Activated naive CD4-positive, alpha-beta T cell treated with anti-CD3 and anti-CD28 coated beads, Interleukin-2, amount 50 U/mL, for 24 hours (primary cell): Measurements from ENCODE around the gene MRPL27.
"Not testable (repeated sequence)": the region's sequence is repeated elsewhere in the genome, so short reads cannot be mapped to it uniquely, and the experiment has no call there.

Experiments
- H3K27ac Mint-ChIP-seq: one replicate; pipeline ENCODE4 v1.8.0; 2021; ENCODE audit warnings: mild to moderate bottlenecking, mixed read lengths
- H3K27me3 Mint-ChIP-seq: one replicate; pipeline ENCODE4 v1.8.0; 2021; ENCODE audit warnings: mixed read lengths
- H3K36me3 Mint-ChIP-seq: one replicate; pipeline ENCODE4 v1.8.0; 2021; ENCODE audit warnings: mixed read lengths
- H3K4me1 Mint-ChIP-seq: one replicate; pipeline ENCODE4 v1.8.0; 2021; ENCODE audit warnings: mixed read lengths
- H3K4me3 Mint-ChIP-seq: one replicate; pipeline ENCODE4 v1.8.0; 2021; ENCODE audit warnings: mild to moderate bottlenecking, mixed read lengths
- H3K9me3 Mint-ChIP-seq: one replicate; pipeline ENCODE4 v1.8.0; 2021; ENCODE audit warnings: mixed read lengths

MRPL27 gene

DNA sequence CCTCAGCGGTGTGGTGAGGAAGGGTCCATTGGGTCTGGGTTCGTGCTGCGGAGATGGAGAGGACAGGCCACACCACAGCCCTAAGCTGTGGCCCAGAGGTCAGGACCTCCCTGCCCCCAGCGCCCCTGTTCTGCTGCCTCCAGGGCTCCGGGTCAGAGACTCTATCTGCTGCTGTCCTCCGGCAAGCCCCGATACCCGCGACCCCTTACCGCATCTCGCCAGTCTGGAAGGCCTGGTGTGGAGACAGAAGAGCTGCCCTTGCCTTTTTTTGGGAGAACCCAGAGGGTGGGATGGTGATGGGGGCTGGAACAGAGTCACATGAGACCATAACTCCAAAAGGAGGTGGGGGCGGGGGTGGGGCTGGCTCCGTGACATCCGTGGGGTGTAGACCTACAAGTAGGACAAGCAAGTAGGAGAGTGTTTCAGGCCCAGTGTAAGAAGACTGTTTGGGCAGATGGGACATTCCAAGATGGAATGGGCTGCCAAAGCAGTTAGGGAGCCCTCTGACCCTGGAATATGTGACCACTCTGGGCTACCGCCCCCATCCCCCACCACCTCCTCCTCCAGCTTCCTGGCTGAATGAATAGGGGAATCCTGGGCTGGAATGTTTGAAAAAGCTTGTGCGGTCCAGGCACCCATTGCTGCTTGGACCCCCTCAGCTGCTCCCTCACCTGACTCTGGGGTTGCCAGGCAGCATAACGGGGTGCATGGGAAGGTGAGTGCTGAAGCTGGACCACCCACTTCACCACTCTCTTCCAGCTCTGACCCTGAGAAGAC, 25.7 kb downstream of the MRPL27 start:
- no peaks in the 10 kb centered on the region for H3K27me3 Mint-ChIP-seq
- peak overlapping the region; percentile 89 for H3K4me3 Mint-ChIP-seq

DNA sequence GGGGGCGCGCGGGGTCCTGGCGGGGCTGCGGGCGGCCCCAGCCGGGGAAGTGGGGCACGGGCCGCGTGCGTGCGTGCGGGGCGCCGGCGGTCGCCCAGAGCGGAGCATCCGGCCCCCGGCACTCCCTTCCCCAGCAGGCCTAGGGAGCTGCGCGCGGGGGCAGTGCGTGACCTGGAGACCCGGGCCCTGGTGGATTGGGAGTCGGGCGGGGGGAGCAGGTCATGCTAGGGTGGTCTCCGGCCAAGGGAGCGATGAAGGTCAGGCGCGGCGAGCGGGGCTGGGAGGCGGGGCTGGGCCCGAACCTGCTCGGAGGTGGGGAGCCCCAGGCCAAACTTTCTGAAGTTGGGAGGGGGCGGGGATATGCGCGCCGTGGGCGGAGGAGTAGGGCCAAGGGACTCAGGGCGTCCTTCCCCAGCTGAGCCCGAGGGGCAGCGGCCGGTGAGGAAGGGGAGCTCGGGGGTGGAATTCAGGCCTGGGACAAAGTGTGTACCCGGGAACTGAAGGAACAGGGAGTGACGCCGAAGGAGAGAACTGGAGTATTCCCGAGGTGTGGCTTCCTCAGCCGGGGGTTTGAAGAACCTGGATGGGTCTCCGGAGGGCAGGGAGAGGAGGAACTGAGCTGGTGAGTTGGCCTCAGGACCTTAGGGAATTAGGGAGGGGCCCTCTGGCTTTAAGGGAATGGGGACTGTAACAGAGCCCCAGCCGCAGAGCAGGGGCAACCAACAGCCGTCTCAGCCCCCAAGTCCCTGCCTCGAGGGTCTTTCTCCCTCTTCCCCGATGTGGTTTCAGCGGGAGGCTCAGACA, 26.5 kb downstream of the MRPL27 start:
- H3K4me3 Mint-ChIP-seq = peak overlapping the region; percentile 89
- H3K27me3 Mint-ChIP-seq = no peaks in the 10 kb centered on the region
- H3K36me3 Mint-ChIP-seq = no peaks in the 10 kb centered on the region
- no peaks in the 10 kb centered on the region for H3K9me3 Mint-ChIP-seq
- H3K27ac Mint-ChIP-seq = peak overlapping the region; percentile 74
- H3K4me1 Mint-ChIP-seq = peaks cover 46% of the 10 kb centered on the region

More for the DNA sequence above, 25.7 kb downstream of the MRPL27 start:
- H3K9me3 Mint-ChIP-seq = no peaks in the 10 kb centered on the region
- H3K4me1 Mint-ChIP-seq = peaks cover 50% of the 10 kb centered on the region
- peaks cover 3% of the 10 kb centered on the region for H3K36me3 Mint-ChIP-seq
- peak overlapping the region; percentile 90 for H3K27ac Mint-ChIP-seq

DNA sequence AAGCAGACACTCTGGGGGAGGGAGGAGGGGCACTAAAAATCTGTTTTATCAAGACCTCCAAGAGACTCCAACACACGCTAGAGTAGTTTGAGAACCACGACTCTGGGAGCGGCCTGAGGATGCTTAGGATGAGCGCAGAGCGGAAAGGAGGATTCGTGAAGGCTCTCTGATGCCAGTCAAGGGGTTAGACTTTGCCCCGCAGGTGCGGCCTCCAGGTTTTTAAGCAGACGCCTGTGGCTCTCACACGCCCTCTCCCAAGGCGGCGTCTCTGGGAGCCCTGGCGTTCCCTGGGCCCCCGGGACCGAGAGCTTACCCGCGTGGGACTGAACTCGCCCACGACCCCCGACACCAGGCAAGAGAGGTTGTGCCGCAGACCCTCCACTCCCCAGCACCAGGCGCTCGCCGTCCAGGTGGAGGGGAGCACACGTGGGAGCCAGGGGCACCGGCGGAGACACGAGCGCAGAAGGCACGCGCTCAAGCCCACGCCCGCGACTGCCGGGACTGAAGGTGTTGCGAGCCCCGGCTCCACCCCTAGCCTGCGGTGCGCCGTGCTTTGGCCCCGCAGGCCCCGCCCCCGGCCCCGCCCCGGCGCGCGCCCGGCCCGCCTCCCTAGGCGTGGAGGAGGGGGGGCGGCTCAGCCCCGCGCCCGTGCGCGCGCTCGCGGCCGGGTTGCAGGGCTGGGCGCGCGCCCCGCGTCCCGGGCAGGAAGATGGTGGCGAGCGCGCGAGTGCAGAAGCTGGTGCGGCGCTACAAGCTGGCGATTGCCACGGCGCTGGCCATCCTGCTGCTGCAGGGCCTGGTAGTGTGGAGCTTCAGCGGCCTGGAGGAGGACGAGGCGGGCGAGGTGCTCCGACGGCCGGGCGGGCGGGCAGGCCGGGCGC, 27.3 kb downstream of the MRPL27 start, which contains the start of gene XYLT2:
TSS of gene XYLT2 (plus strand) at position 695 of the 881 bp plus-strand sequence. CDS start at position 710, 15 bp downstream.
- Mint-ChIP-seq H3K36me3 (no peaks in the 10 kb centered on the region), H3K4me1 (peaks cover 41% of the 10 kb centered on the region), H3K4me3 (peak within 1 kb of the TSS; percentile 89), H3K27me3 (no peaks in the 10 kb centered on the region), H3K9me3 (no peaks in the 10 kb centered on the region), H3K27ac (peak within 1 kb of the TSS; percentile 97)

DNA sequence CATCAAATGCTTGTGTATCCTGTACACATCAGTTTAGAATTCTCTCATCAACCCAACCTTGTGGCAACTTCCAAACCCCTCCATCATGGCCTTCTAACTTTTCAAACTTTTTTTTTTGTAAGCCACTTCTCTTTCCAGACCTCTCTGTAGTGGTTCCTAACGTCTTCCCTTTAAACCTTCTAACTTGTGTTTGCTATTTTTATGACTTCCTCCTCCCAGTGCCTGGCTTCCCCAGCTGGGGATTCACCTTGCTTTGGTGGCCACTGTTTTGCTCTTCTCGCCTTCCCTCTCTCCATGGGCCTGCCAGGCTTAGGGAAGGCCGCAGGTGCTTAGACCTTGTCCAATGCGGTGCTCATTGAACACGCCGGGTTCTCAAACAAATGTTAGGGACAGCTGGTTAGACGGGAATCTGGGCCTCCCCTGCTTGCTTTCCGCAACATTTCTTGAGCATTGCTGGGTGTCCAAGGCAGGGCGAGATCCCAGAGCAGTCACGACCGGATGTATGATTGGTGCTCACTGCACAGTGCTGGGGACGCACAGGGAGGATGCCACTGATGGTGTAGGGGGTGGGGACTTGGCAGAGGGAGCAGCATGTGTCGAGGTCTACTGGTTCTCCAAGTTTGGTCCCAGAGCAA, 28.1 kb downstream of the MRPL27 start:
- no peaks in the 10 kb centered on the region for H3K27me3 Mint-ChIP-seq
- no peaks in the 10 kb centered on the region for H3K36me3 Mint-ChIP-seq
- peaks cover 37% of the 10 kb centered on the region for H3K4me1 Mint-ChIP-seq
- peak overlapping the region; percentile 76 for H3K27ac Mint-ChIP-seq
- peak overlapping the region; percentile 75 for H3K4me3 Mint-ChIP-seq
- H3K9me3 Mint-ChIP-seq = no peaks in the 10 kb centered on the region

DNA sequence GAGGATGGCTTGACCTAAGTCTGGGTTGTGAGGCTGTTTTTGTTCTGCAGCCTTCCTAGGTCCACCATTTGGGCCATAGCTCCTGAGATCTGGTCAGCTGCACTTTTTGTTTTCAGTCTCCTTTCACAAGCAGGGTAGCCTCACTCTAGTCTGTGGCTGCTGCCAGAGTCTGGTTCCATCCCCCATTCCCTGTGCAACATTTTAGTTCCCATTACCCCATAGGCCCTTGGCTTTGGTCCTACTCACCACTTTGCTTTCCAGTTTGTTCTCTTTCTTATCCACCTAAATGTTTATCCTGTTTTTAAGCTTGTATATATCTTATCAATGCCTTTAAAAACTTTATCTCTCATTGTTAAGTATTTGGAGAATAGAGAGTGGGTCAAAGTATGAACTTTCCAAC, 33.6 kb downstream of the MRPL27 start:
- Mint-ChIP-seq H3K36me3 (peaks cover 5% of the 10 kb centered on the region), H3K27me3 (no peaks in the 10 kb centered on the region), H3K9me3 (no peaks in the 10 kb centered on the region), H3K4me3 (no peak overlapping the region), H3K27ac (no peak overlapping the region), H3K4me1 (peaks cover 2% of the 10 kb centered on the region)

DNA sequence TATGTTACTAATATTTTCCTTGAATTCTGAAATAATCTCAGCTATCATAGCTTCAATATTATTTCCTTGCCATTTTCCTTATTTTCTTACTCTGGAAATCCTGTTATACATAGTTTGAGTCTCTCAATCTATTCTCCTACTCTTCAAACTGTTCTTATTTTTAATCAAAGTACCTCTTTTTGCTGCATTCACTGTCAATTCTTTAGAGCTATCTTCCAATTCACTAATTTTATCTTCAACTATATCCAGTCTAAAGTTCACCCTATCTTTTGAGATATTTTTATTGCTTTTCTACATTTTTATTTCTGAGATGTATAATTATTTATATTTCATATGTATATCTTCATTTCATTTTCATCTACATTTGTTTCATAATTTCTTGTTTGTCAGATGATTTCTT, 34.3 kb downstream of the MRPL27 start:
- no peak overlapping the region for H3K27ac Mint-ChIP-seq
- H3K4me1 Mint-ChIP-seq = peaks cover 6% of the 10 kb centered on the region
- no peaks in the 10 kb centered on the region for H3K9me3 Mint-ChIP-seq
- H3K27me3 Mint-ChIP-seq = no peaks in the 10 kb centered on the region
- H3K36me3 Mint-ChIP-seq = peaks cover 5% of the 10 kb centered on the region
- H3K4me3 Mint-ChIP-seq = no peak overlapping the region

GRCh38 chr17:50337956-50338355, 35.0 kb downstream of the MRPL27 start:
- H3K27ac Mint-ChIP-seq = no peak overlapping the region
- H3K9me3 Mint-ChIP-seq = no peaks in the 10 kb centered on the region
- H3K4me3 Mint-ChIP-seq = no peak overlapping the region

DNA sequence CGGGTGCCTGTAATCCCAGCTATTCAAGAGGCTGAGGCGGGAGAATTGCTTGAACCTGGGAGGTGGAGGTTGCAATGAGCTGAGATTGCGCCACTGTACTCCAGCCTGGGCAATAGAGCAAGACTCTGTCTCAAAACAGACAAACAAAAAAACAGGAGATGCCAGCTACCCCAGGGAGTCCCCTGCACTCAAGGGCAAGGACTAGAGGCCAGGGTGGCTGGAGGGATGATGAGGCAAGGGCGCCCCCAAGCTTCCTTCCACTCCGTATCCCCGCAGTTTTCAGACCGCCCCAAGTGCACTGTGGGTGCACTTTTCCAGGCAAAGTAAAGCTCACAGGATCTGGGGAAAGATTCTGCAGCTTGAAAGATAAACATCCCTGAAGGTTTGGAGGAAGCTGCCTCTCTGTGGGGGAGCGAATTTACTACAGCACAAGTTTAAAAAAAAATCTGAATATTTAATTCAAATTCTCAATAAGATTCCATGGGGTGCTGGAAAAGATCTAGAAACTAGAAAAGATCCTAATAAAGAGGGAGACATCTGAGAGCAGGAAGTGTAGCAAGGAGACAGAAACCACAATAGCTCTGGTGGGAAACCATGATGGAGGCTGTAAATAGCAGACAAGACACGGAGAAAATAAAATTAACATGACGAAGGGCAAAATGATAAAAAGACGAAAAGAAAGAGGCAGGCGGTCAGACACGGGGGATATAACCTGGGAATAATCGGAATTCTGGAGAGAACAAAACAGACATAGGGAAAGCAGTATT, 39.5 kb downstream of the MRPL27 start:
- not testable (repeated sequence) for H3K9me3 Mint-ChIP-seq, H3K36me3 Mint-ChIP-seq, H3K27me3 Mint-ChIP-seq, H3K4me1 Mint-ChIP-seq, H3K27ac Mint-ChIP-seq
- peak overlapping the region; percentile 70 for H3K4me3 Mint-ChIP-seq

More at GRCh38 chr17:50337956-50338355, 35.0 kb downstream of the MRPL27 start:
- no peaks in the 10 kb centered on the region for H3K27me3 Mint-ChIP-seq
- peaks cover 5% of the 10 kb centered on the region for H3K36me3 Mint-ChIP-seq
- peaks cover 10% of the 10 kb centered on the region for H3K4me1 Mint-ChIP-seq

GRCh38 chr17:50332196-50332595, 40.8 kb downstream of the MRPL27 start:
- no peak overlapping the region for H3K4me3 Mint-ChIP-seq

GRCh38 chr17:50331085-50331791, 41.7 kb downstream of the MRPL27 start:
- no peaks in the 10 kb centered on the region for H3K27me3 Mint-ChIP-seq
- no peaks in the 10 kb centered on the region for H3K36me3 Mint-ChIP-seq
- peaks cover 10% of the 10 kb centered on the region for H3K4me1 Mint-ChIP-seq
- no peak overlapping the region for H3K4me3 Mint-ChIP-seq
- no peaks in the 10 kb centered on the region for H3K9me3 Mint-ChIP-seq
- no peak overlapping the region for H3K27ac Mint-ChIP-seq

More at GRCh38 chr17:50332196-50332595, 40.8 kb downstream of the MRPL27 start:
- Mint-ChIP-seq H3K27me3 (no peaks in the 10 kb centered on the region), H3K27ac (no peak overlapping the region), H3K4me1 (peaks cover 10% of the 10 kb centered on the region), H3K9me3 (no peaks in the 10 kb centered on the region), H3K36me3 (no peaks in the 10 kb centered on the region)

DNA sequence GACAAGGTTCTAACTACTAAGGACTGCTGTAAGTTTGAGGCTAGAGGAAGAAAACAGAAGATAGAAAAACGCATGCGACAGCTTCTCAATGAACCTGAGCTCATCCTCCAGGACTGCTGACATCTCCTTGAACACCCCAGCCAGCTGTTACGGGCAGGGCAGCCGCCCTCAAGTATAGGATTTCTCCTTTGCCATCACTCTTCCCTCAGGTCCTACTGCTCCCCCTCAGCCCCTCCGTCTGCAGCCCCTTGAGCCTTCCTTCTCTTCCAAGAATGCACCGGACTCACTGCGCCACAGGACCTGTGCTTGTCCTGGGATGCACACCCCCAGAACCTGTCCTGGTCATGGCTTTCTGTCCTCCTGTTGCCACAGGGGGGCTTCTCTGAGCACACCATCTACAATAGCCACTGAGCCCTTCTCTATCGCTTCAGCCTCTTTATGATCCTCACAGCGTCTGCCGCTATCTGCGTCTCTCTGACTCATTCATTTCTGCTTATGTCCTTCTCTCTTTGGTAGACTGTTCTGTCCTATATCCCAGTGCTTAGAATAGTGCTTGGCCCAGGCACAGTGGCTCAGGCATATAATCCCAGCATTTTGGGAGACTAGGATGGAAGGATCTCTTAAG, 42.7 kb downstream of the MRPL27 start:
- Mint-ChIP-seq H3K27ac (no peak overlapping the region), H3K9me3 (no peaks in the 10 kb centered on the region), H3K36me3 (no peaks in the 10 kb centered on the region), H3K4me1 (peaks cover 10% of the 10 kb centered on the region), H3K4me3 (no peak overlapping the region), H3K27me3 (no peaks in the 10 kb centered on the region)

- H3K27ac Mint-ChIP-seq = no peak overlapping the region
- H3K9me3 Mint-ChIP-seq = no peaks in the 10 kb centered on the region
Observed at GRCh38 chr17:50329716-50330115, 43.3 kb downstream of the MRPL27 start.

More at GRCh38 chr17:50329716-50330115, 43.3 kb downstream of the MRPL27 start:
- Mint-ChIP-seq H3K36me3 (no peaks in the 10 kb centered on the region), H3K27me3 (no peaks in the 10 kb centered on the region), H3K4me3 (no peak overlapping the region), H3K4me1 (peaks cover 10% of the 10 kb centered on the region)
